Tibial nerve (tissue), 4 donors: ENCODE results near the gene PTPRG.

ENCODE experiments used
- CTCF ChIP-seq, 5 experiments: fragments of 200-600 bp in 3 of 5; fragments of 450-650 bp in 2 of 5; sonication (generic) in 3 of 5; IDR thresholded peaks; one replicate each; pipeline ENCODE4 v1.5.1; 2016 to 2019; ENCODE audit warnings: antibody characterized with exemption in 5 of 5, mild to moderate bottlenecking in 3 of 5, moderate library complexity in 2 of 5
- EP300 ChIP-seq, 2 donors: sonication (generic); formaldehyde crosslinking; IDR thresholded peaks; one replicate each; pipeline ENCODE4 v1.6.1; 2017; ENCODE audit warnings: antibody characterized with exemption in 2 of 2, mild to moderate bottlenecking in 1 of 2
- POLR2A ChIP-seq, 2 donors: fragments of 450-650 bp; IDR thresholded peaks; one replicate each; pipeline ENCODE4 v1.6.1; 2017; ENCODE audit warnings: antibody characterized with exemption in 2 of 2, mild to moderate bottlenecking in 2 of 2, moderate library complexity in 2 of 2

GRCh38 chr3:61538486-61538885, 22.9 kb upstream of the PTPRG start:
- TF ChIP-seq CTCF (IDR thresholded peaks at IDR 0.05) (no peak), POLR2A (IDR thresholded peaks at IDR 0.05) (no peak), EP300 (IDR thresholded peaks at IDR 0.05) (no peak)
